IPS-18a (cell line): ENCODE results near the gene ATAT1.
A peak's percentile ranks its signal among the peaks of the same experiment; 100 is the strongest.

Experiments
- H3K27ac ChIP-seq: one replicate; pipeline ENCODE4 v1.5.1; 2013; ENCODE audit warnings: low read length
- H3K27me3 ChIP-seq: one replicate; pipeline ENCODE4 v1.6.1; 2013; ENCODE audit warnings: mild to moderate bottlenecking, low read length; ENCODE audit not compliant: control insufficient read depth, insufficient read depth
- H3K36me3 ChIP-seq: one replicate; pipeline ENCODE4 v1.6.1; 2013; ENCODE audit warnings: low read depth, low read length; ENCODE audit not compliant: control insufficient read depth
- H3K4me1 ChIP-seq: one replicate; pipeline ENCODE4 v1.6.1; 2013; ENCODE audit warnings: low read depth, low read length; ENCODE audit not compliant: control insufficient read depth
- H3K4me3 ChIP-seq: one replicate; pipeline ENCODE4 v1.5.1; 2013; ENCODE audit warnings: low read length
- H3K9ac ChIP-seq: one replicate; pipeline ENCODE4 v1.6.1; 2013; ENCODE audit warnings: mild to moderate bottlenecking, low read length, moderate library complexity
- H3K9me3 ChIP-seq: one replicate; pipeline ENCODE4 v1.6.1; 2013; ENCODE audit warnings: low read depth, low read length; ENCODE audit not compliant: control insufficient read depth

The ATAT1 gene

GRCh38 chr6:30640481-30640880 lies 13.8 kb downstream of the ATAT1 start:
- Histone ChIP-seq H3K36me3 (peaks cover 26% of the 10 kb centered on the region), H3K9me3 (no peaks in the 10 kb centered on the region), H3K4me1 (no peaks in the 10 kb centered on the region), H3K4me3 (no peak overlapping the region), H3K27me3 (no peaks in the 10 kb centered on the region), H3K9ac (no peak overlapping the region), H3K27ac (no peak overlapping the region)

DNA sequence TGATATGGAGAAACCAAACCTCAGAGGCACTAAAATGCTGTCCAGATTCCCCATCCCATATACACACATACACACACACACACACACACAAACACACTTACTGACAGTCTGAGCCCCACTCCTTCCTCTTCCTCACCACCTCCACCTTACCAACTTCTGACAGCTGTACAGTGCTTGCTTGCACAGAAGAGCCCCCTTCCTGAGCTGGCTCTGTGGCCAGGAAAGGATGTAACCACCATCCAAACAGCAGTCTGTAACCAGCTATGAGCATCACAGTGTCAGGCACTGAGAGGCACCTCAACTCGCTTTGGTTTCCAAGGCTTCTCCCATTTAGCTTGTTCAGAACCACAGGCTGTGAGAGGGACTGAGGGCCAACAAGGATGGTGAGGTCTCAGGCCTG lies 14.4 kb downstream of the ATAT1 start:
- Histone ChIP-seq H3K9ac (no peak overlapping the region), H3K9me3 (no peaks in the 10 kb centered on the region)

GRCh38 chr6:30643656-30644055 lies 17.0 kb downstream of the ATAT1 start:
- Histone ChIP-seq H3K9me3 (no peaks in the 10 kb centered on the region), H3K4me3 (no peak overlapping the region), H3K27me3 (no peaks in the 10 kb centered on the region), H3K4me1 (peaks cover 8% of the 10 kb centered on the region), H3K36me3 (peaks cover 27% of the 10 kb centered on the region), H3K27ac (no peak overlapping the region), H3K9ac (no peak overlapping the region)

More for the DNA sequence above, 14.4 kb downstream of the ATAT1 start:
- H3K36me3 ChIP-seq: peaks cover 27% of the 10 kb centered on the region
- no peaks in the 10 kb centered on the region for H3K4me1 ChIP-seq
- no peak overlapping the region for H3K27ac ChIP-seq
- no peaks in the 10 kb centered on the region for H3K27me3 ChIP-seq
- no peak overlapping the region for H3K4me3 ChIP-seq

DNA sequence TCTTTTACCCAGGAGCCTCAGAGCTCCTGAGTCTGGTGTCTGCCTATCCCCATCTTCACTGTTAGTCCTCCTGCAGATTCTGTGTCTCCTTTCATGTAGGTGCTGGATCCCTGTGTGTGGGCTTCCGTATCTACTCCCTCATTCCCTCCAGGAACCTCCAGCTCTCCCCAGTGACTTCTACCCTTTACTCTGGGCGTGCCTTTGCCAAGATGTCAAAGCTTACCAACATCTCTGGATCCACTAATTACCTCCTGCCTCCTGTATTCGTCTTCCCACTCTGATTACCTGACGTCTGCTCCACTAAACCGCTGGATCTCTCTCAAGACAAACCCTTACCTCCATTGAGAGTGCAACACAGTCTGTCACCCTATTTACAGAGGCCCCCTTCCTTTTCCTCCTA lies 18.1 kb downstream of the ATAT1 start:
- no peak overlapping the region for H3K27ac ChIP-seq
- H3K9ac ChIP-seq: no peak overlapping the region
- H3K4me3 ChIP-seq: no peak overlapping the region
- peaks cover 25% of the 10 kb centered on the region for H3K36me3 ChIP-seq
- no peaks in the 10 kb centered on the region for H3K27me3 ChIP-seq
- H3K9me3 ChIP-seq: no peaks in the 10 kb centered on the region
- H3K4me1 ChIP-seq: peaks cover 8% of the 10 kb centered on the region

- no peak overlapping the region for H3K27ac ChIP-seq
- H3K36me3 ChIP-seq: peaks cover 15% of the 10 kb centered on the region
- H3K27me3 ChIP-seq: no peaks in the 10 kb centered on the region
- H3K9me3 ChIP-seq: no peaks in the 10 kb centered on the region
- peaks cover 8% of the 10 kb centered on the region for H3K4me1 ChIP-seq
- H3K4me3 ChIP-seq: peak overlapping the region; percentile 81
- H3K9ac ChIP-seq: no peak overlapping the region
Measured at GRCh38 chr6:30645989-30646388, 19.3 kb downstream of the ATAT1 start.

- Histone ChIP-seq H3K4me3 (peak within 1 kb of the TSS; percentile 81), H3K4me1 (peaks cover 8% of the 10 kb centered on the region), H3K27me3 (no peaks in the 10 kb centered on the region), H3K36me3 (peaks cover 16% of the 10 kb centered on the region), H3K9me3 (no peaks in the 10 kb centered on the region), H3K27ac (peak within 1 kb of the TSS; percentile 31), H3K9ac (peak within 1 kb of the TSS; percentile 84)
Measured at GRCh38 chr6:30646450-30647241, 20.0 kb downstream of the ATAT1 start, which contains the start of gene C6orf136. C6orf136 (plus strand) TSS chr6:30647133; CDS start chr6:30647232, 99 bp downstream.

DNA sequence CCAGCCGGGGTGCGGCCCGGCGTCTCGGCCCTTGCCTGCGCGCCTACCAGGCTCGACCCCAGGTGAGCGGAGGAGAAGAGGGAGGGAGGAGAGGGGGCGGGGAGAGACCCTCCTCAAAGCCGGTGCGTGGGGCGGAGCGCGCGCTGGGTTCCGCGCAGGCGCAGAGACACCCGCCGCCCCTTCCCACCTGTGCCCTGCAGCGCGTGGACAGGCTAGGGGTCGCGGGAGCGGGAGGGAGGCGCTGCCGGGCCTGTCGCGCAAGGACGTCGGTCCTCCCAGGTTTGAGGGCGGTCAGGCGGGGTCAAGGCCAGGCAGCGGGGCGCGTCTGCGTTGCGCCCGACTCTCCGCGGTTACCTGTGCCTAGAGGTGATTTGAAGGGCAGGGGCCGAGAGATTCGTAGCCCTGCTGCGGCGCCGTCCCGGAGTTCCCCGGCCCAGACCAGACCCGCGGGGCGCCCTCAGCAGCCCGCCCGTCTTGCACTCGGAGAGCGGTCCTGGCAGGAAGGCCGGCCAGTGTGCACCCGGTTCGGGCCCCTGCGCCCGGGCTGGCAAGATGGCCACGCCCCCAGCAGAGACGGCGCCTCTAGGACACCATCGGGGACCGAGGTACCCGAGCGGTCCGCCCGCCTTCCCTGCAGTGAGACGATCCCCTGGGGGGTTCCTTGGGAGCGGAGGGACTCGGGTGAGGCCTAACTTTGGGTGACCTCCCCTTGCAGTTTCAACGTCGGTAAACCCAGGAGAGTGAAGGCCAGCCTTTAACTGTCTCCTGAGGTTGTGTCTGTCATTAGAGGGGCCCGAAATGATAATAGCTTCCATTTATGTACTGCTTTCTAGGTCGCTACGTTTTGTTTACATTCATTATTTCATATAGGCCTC lies 20.8 kb downstream of the ATAT1 start:
- Histone ChIP-seq H3K4me3 (peak overlapping the region; percentile 81), H3K9me3 (no peaks in the 10 kb centered on the region), H3K27me3 (no peaks in the 10 kb centered on the region), H3K36me3 (peaks cover 21% of the 10 kb centered on the region), H3K4me1 (peaks cover 8% of the 10 kb centered on the region), H3K9ac (peak overlapping the region; percentile 84), H3K27ac (peak overlapping the region; percentile 31)

DNA sequence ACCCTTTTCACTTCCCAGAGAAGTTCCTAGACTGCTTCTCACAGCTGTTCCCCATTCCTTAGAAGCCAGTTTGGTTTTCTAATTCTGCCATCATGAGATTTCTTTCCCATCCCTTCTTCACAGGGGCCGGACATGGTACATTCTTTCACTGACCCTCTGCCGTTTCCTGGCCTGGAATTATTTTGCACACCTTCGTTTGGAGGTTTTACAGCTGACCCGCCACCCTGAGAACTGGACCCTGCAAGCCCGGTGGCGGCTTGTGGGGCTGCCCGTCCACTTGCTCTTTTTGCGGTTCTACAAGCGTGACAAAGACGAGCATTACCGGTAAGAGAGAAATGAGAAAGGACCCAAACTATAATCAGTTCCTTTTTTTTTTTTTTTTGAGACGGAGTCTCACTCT lies 24.5 kb downstream of the ATAT1 start:
- H3K4me3 ChIP-seq: no peak overlapping the region
- no peak overlapping the region for H3K9ac ChIP-seq
- no peak overlapping the region for H3K27ac ChIP-seq
- peaks cover 8% of the 10 kb centered on the region for H3K4me1 ChIP-seq
- no peaks in the 10 kb centered on the region for H3K9me3 ChIP-seq
- H3K27me3 ChIP-seq: no peaks in the 10 kb centered on the region
- H3K36me3 ChIP-seq: peaks cover 51% of the 10 kb centered on the region

- Histone ChIP-seq H3K4me1 (no peaks in the 10 kb centered on the region), H3K9ac (no peak overlapping the region), H3K9me3 (no peaks in the 10 kb centered on the region), H3K27me3 (no peaks in the 10 kb centered on the region), H3K36me3 (peaks cover 71% of the 10 kb centered on the region), H3K4me3 (no peak overlapping the region), H3K27ac (no peak overlapping the region)
Measured at GRCh38 chr6:30654798-30655742, 28.4 kb downstream of the ATAT1 start.

DNA sequence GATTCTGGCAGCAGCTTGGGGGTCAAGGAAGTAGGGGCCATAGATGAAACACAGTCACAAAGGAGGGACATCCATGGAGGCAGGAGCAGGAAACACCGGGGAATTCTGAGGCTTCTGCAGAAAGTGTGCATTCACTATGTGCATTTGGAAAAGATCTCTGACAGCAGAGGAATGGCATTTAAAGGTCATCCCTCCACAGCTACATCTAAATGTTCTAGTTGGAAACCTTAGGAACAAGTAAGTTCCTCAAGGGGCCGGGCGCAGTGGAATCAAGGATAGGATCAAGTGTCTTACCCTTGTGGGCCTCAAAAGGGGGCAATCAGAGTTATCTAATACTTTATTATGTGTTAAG lies 29.0 kb downstream of the ATAT1 start:
- H3K9me3 ChIP-seq: no peaks in the 10 kb centered on the region
- H3K4me1 ChIP-seq: no peaks in the 10 kb centered on the region
- H3K9ac ChIP-seq: no peak overlapping the region
- H3K27ac ChIP-seq: no peak overlapping the region
- H3K27me3 ChIP-seq: no peaks in the 10 kb centered on the region
- no peak overlapping the region for H3K4me3 ChIP-seq
- peaks cover 74% of the 10 kb centered on the region for H3K36me3 ChIP-seq

- H3K9me3 ChIP-seq: no peaks in the 10 kb centered on the region
- H3K4me3 ChIP-seq: no peak overlapping the region
- peaks cover 68% of the 10 kb centered on the region for H3K36me3 ChIP-seq
- no peaks in the 10 kb centered on the region for H3K4me1 ChIP-seq
- no peak overlapping the region for H3K9ac ChIP-seq
- H3K27ac ChIP-seq: no peak overlapping the region
- no peaks in the 10 kb centered on the region for H3K27me3 ChIP-seq
Measured at GRCh38 chr6:30656513-30656912, 29.8 kb downstream of the ATAT1 start.
